ENCODE measurements around the gene RNF130.

Gene RNF130

DNA sequence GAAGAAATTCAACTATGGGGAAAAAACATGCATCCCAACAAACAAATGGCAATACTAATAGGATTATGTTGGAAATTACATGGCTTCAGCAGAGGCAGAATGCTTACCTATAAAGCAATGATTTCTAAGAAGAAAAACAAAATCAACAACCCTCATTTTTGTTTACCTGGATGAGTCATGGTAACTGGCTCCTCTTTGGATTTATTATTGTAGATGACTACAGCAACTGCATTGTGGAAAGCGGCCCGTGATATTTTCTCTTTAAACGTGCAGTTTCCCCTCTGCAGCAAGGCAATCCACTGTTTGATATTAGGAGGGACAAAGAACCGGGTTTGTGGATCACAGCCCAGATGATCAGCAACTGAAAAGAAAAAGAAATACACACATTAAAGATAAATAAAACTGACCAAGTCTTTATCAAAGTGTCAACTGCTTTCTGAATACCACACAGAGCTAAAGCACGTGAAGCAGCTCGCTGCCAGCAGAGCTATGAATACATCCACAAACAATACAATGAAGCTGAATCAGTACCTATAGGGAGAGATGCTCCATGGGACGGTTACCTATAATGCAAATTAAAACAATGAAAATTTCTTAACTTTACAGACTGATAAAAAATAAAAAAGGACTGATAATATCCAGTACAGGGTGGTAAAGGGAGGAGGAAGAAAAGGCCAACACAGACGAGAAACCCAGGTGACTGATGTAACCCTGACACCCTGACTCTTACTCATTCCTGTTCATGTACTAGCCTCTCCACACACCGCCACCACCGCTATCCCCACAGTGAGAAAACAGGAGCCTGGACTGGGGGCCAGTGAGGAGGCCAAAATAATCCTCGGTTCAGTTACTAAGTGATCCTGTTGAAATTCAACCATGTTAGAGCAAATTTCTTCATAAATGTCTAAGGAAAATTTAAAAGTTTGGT lies 31.0 kb downstream of the RNF130 start:
- TF ChIP-seq, protein P1, sequence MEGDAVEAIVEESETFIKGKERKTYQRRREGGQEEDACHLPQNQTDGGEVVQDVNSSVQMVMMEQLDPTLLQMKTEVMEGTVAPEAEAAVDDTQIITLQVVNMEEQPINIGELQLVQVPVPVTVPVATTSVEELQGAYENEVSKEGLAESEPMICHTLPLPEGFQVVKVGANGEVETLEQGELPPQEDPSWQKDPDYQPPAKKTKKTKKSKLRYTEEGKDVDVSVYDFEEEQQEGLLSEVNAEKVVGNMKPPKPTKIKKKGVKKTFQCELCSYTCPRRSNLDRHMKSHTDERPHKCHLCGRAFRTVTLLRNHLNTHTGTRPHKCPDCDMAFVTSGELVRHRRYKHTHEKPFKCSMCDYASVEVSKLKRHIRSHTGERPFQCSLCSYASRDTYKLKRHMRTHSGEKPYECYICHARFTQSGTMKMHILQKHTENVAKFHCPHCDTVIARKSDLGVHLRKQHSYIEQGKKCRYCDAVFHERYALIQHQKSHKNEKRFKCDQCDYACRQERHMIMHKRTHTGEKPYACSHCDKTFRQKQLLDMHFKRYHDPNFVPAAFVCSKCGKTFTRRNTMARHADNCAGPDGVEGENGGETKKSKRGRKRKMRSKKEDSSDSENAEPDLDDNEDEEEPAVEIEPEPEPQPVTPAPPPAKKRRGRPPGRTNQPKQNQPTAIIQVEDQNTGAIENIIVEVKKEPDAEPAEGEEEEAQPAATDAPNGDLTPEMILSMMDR (IDR thresholded peaks at IDR 0.05; ENCODE audit: low read depth, low read length) = no peak
- H3K4me3 ChIP-seq (ENCODE audit: low read depth, low read length) = no peak overlapping the region

DNA sequence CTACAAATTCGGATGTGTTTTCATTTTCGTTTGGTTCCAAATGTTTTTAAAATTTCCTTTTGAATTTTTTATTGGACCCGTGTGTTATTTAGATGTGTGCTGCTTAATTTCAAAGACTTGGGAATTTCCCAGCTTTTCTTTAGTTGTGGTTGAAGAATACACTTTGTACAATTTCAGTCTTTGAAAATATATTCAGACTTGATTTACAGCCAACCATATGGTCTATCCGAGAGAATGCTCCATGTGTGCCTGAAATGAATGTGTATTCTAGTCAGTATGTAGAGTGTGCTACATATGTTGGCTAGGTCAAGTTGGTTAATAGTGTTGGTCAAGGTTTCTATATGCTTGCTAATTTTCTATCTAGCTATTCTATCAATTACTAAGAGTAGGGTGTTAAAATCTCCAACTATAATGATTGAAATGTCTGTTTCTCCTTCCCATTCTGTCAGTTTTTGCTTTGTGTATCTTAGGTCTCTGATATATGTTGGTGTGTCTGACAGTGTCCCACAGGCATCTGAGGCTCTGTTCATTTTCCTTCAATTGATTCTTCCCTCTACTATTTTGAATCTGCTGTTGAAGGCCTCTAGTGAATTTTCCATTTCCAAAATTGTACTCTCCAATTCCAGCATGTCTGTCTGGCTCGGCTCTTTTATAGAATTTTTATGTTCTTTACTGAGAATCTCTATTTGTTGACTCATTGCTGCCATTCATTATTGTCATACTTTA lies 36.2 kb downstream of the RNF130 start:
- TF ChIP-seq, protein P1 (IDR thresholded peaks at IDR 0.05; ENCODE audit: low read depth, low read length) = no peak
- no peak overlapping the region for H3K4me3 ChIP-seq (ENCODE audit: low read depth, low read length)

DNA sequence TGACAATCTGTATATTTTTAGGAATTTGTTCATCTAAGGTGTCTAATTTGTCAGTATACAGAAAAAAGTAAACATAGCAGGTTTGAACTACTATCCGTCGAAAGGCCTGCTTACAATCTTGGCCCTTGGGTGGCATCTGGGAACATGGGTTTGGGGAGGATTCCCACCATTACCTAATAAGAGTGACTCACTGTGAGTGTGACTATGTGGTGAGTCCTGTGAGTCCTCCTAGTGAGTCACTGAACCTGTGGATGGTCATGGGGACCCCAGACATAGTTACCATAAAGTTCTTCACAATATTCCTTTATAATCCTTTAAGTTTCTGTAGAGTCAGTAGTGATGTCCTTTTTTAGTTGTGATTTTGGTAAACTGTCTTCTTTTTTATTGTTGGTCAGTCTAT lies 37.0 kb downstream of the RNF130 start:
- no peak overlapping the region for H3K4me3 ChIP-seq (ENCODE audit: low read depth, low read length)
- TF ChIP-seq, protein P1 (IDR thresholded peaks at IDR 0.05; ENCODE audit: low read depth, low read length) = no peak

DNA sequence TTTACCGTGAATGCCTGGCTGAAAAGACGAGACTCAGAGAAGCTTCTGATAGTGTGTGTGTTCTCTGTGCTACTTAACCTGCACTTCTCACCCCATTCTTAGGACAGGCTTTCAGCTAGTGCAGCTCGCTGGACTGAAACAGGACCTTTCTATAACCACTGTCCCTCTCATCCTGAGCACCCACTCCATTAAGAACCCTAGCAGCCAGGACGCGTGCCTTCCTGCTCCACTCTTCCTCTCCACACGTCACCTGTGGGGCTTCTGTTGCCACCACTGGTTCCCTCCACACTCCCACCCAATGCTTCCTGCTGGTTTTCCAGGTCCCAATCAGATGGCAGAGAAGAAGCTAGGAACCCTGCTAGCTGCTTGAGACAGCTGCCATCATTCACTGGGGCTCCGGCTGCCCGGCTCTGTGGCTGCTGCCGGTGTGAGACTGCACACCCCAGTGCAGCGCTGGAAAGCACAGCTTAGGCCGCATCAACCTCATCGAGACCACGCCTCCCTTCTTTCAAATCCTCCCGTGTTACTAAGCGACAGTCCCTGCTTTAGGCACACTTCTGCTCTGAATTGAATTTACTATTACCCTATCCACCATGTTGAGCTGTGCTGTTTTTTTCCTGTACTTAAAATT lies 44.0 kb downstream of the RNF130 start:
- TF ChIP-seq, protein P1 (IDR thresholded peaks at IDR 0.05; ENCODE audit: low read depth, low read length) = no peak
- H3K4me3 ChIP-seq (ENCODE audit: low read depth, low read length) = no peak overlapping the region

DNA sequence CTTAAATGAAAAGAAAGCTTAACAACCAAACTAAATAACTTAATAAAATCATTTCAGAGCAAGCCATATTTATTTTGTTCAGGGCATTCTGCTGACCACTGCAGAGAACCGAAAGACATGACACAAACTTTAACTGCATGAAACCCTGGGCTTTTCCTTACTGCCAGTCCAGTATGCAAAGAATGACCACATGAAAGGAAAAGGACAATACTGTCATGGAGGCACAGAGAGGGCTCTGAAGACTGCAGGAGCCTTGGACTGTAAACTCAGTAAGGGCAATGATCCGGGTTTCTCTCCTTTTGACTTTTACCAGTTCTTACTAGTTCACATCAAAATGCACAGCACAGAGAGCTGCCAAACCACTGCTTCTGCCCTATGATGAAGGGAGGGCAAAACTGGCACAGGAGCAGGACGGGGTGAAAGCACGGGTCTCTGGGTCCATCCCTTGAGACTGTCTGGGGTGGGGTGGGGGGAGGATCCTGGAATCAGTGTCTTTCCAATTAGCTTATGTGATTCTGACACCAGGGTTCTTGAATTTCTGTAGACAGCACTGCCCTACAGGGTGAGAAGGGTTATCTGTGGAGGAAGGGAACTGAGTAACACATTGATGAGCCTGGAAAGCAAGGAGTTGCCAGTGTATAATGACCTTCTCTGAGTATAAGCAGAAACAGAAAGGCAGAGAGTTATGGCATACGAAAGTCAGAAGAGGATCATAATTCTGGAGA lies 44.7 kb downstream of the RNF130 start:
- H3K4me3 ChIP-seq (ENCODE audit: low read depth, low read length) = no peak overlapping the region
- TF ChIP-seq, protein P1 (IDR thresholded peaks at IDR 0.05; ENCODE audit: low read depth, low read length) = no peak

DNA sequence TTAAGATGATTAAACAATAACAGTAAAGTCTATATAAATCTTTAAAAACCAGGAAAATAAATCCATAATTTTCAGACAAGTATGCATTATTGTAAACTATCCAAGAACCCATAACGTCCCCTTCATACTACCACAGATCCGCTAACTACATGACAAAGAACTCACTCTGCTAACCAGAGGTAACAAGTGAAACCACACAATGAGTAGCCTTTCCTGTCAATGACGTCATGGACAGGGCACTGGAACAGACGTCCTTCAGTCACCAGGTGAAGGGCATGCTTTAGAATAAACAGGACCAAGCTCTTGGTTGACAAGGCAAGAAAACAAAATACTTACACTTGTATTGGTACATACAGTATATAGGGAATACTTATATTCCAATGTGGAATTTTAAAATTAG lies 45.2 kb downstream of the RNF130 start:
- H3K4me3 ChIP-seq (ENCODE audit: low read depth, low read length) = no peak overlapping the region
- TF ChIP-seq, protein P1 (IDR thresholded peaks at IDR 0.05; ENCODE audit: low read depth, low read length) = no peak
